ENCODE data around the gene KLF1. TPM values are rescaled to one million over a fixed set of nuclear protein-coding genes. Genes with fewer than 3 reads are reported as not detected.

KLF1 gene
- total and polyA plus RNA-seq, 2 of the 8 experiments (the other 6 are each of a cell fraction or from before 2014, with no cell fraction given): 0.84 to 0.91 TPM

- H4K20me1 ChIP-seq (replicated peaks in 1 of 2; ENCODE audit: control insufficient read depth in 1 of 2, insufficient read depth in 2 of 2, low read length in 2 of 2): peaks cover 5 to 8% of the 10 kb centered on the region in 2 experiments
- H3K4me3 ChIP-seq (ENCODE audit: extremely low read depth in 1 of 4, insufficient read depth in 2 of 4, low read depth in 3 of 4, low read length in 4 of 4): no peak overlapping the region
- H3K14ac ChIP-seq (ENCODE audit: insufficient read length): no peak overlapping the region
- H3K56ac ChIP-seq (replicated peaks; ENCODE audit: insufficient read length, low read depth, low read length): no peak overlapping the region
- H2BK20ac ChIP-seq (ENCODE audit: low read length): no peak overlapping the region
- no peak overlapping the region for H2BK120ac ChIP-seq (replicated peaks; ENCODE audit: low read depth, low read length)
- peaks cover 6% of the 10 kb centered on the region; the same call in 1 of the 2 replicates for H3K79me1 ChIP-seq (ENCODE audit: low read depth, low read length)
- no peak for TF ChIP-seq EP300 (IDR thresholded peaks at IDR 0.05; ENCODE audit: borderline replicate concordance in 1 of 2, low read depth in 2 of 2, low read length in 2 of 2)
- no peak for TF ChIP-seq GABPA (IDR thresholded peaks at IDR 0.05; ENCODE audit: borderline replicate concordance, insufficient read depth, low read length)
- no peak for TF ChIP-seq SUZ12 (IDR thresholded peaks at IDR 0.05; ENCODE audit: low read length)
- TF ChIP-seq KDM1A (IDR thresholded peaks at IDR 0.05; ENCODE audit: borderline replicate concordance, low read length): no peak
- TF ChIP-seq RBBP5 (IDR thresholded peaks at IDR 0.05; ENCODE audit: borderline replicate concordance, low read depth, low read length): no peak
- TF ChIP-seq TCF12 (IDR thresholded peaks at IDR 0.05; ENCODE audit: low read depth, low read length): no peak
- H4K91ac ChIP-seq (replicated peaks; ENCODE audit: insufficient read length, low read length): no peak overlapping the region
- POLR2A ChIA-PET (ENCODE audit: partially characterized antibody): interaction anchor here (1.0 to 10.5 kb wide), 3 partner anchors 11 to 44 kb away, joined by 3 to 110 read pairs (median 13); partner anchors contain the start of genes DNASE2 and KLF1
- peaks cover 0 to 6% (median 4%) of the 10 kb centered on the region in 4 experiments; a peak in 3 of 7 replicates for H3K4me1 ChIP-seq (replicated peaks in 1 of 4; ENCODE audit: control insufficient read depth in 3 of 4, insufficient read depth in 4 of 4, low read length in 3 of 4)
- no peak for FAIRE-seq
- peaks cover 8% of the 10 kb centered on the region; the same call in 1 of the 2 replicates for H3K23me2 ChIP-seq (ENCODE audit: low read depth, low read length)
- no peak overlapping the region for H2AFZ ChIP-seq (ENCODE audit: low read length)
- DNase-seq (ENCODE audit: low read depth in 1 of 2, low spot score in 2 of 2): no peak
- no peak overlapping the region for H3K4ac ChIP-seq (replicated peaks; ENCODE audit: insufficient read length, low read depth, low read length)
- no peak overlapping the region for H4K5ac ChIP-seq (ENCODE audit: insufficient read length, low read depth, low read length)
- H3K27ac ChIP-seq (ENCODE audit: low read depth, low read length): no peak overlapping the region
- H3K18ac ChIP-seq (ENCODE audit: extremely low read depth, low read length): no peak overlapping the region
- peaks cover 0 to 12% of the 10 kb centered on the region in 2 experiments; a peak in 1 of 4 replicates for H3K79me2 ChIP-seq (ENCODE audit: control insufficient read depth in 1 of 2, insufficient read depth in 2 of 2, low read length in 2 of 2)
- no peaks in the 10 kb centered on the region for H3K9me3 ChIP-seq (ENCODE audit: insufficient read depth in 2 of 2, low read depth in 1 of 2, low read length in 1 of 2)
- WGBS, 2 experiments (ENCODE audit: extremely low coverage in 1 of 2, insufficient coverage in 1 of 2, insufficient read length in 1 of 2, insufficient replicate concordance in 2 of 2, low coverage in 1 of 2, low lambda C conversion rate in 2 of 2, missing lambda C conversion rate in 1 of 2): 88% methylated on average over 5 of the region's 5 CpGs; no CpG with 5 or more reads in 1 of the 2 experiments
- CTCF ChIA-PET (ENCODE audit: partially characterized antibody): interaction anchor here (1.5 kb wide), 1 partner anchor 9 kb away, joined by 5 read pairs; no protein-coding TSS in a partner anchor
- no peaks in the 10 kb centered on the region for H3K27me3 ChIP-seq (replicated peaks in 1 of 4; ENCODE audit: control insufficient read depth in 3 of 4, extremely low read depth in 1 of 4, insufficient read depth in 3 of 4, low read length in 3 of 4)
- H2BK15ac ChIP-seq (ENCODE audit: low read length): no peak overlapping the region
- peaks cover 14 to 29% (median 27%) of the 10 kb centered on the region in 4 experiments for H3K36me3 ChIP-seq (ENCODE audit: control insufficient read depth in 2 of 4, insufficient read depth in 4 of 4, low read length in 3 of 4)
- H3K9ac ChIP-seq (replicated peaks in 1 of 4; ENCODE audit: extremely low read depth in 1 of 4, low read depth in 3 of 4, low read length in 3 of 4): no peak overlapping the region
- H3K4me2 ChIP-seq (ENCODE audit: insufficient read depth in 1 of 2, low read depth in 2 of 2, low read length in 2 of 2): no peak overlapping the region
- H3K23ac ChIP-seq (ENCODE audit: insufficient read length): no peak overlapping the region
- no peak overlapping the region for H2BK5ac ChIP-seq (ENCODE audit: low read depth, low read length)
- no peak overlapping the region for H4K8ac ChIP-seq (ENCODE audit: extremely low read depth, insufficient read depth, low read length)
- H2BK12ac ChIP-seq (ENCODE audit: low read depth, low read length): no peak overlapping the region
- no peak overlapping the region for H2AK5ac ChIP-seq (ENCODE audit: low read depth, low read length)
Measured at GRCh38 chr19:12893582-12893981, 6.6 kb upstream of the KLF1 start.

Data from H1 (cell line).